Esophagus (tissue), 2 donors: ENCODE measurements around the gene SLC10A6. TPM values are rescaled to one million over a fixed set of nuclear protein-coding genes. Genes with fewer than 3 reads are reported as not detected.
"Not testable (repeated sequence)": the region's sequence is repeated elsewhere in the genome, so short reads cannot be mapped to it uniquely, and the experiment has no call there.

Source experiments
- H3K27ac ChIP-seq, 2 donors: one replicate each; pipeline ENCODE4 v1.5.1; 2013; ENCODE audit warnings: low read depth in 2 of 2, mild to moderate bottlenecking in 2 of 2, inconsistent platforms in 1 of 2, low read length in 1 of 2, moderate library complexity in 1 of 2
- H3K27me3 ChIP-seq, 2 donors: one replicate each; pipeline ENCODE4 v1.6.1; 2013; ENCODE audit warnings: low read length in 2 of 2, control low read depth in 1 of 2, mild to moderate bottlenecking in 1 of 2; ENCODE audit not compliant: insufficient read depth in 2 of 2, control insufficient read depth in 1 of 2
- H3K36me3 ChIP-seq, 2 donors: one replicate each; pipeline ENCODE4 v1.6.1; 2013; ENCODE audit warnings: low read length in 1 of 2; ENCODE audit not compliant: control insufficient read depth in 2 of 2, insufficient read depth in 2 of 2
- H3K4me1 ChIP-seq, 2 donors: one replicate each; pipeline ENCODE4 v1.6.1; 2013; ENCODE audit warnings: low read length in 1 of 2; ENCODE audit not compliant: control insufficient read depth in 2 of 2, insufficient read depth in 2 of 2
- H3K4me3 ChIP-seq, 2 donors: one replicate each; pipeline ENCODE4 v1.5.1; 2013; ENCODE audit warnings: low read length in 2 of 2, mild to moderate bottlenecking in 2 of 2, low read depth in 1 of 2, moderate library complexity in 1 of 2
- H3K9me3 ChIP-seq, 2 donors: one replicate each; pipeline ENCODE4 v1.6.1; 2013; ENCODE audit warnings: mild to moderate bottlenecking in 2 of 2, low read depth in 1 of 2, low read length in 1 of 2, moderate library complexity in 1 of 2; ENCODE audit not compliant: control insufficient read depth in 2 of 2, insufficient read depth in 1 of 2
- WGBS, 2 donors: extraction: QIAGEN DNeasy Blood & Tissue Kit; methylation state at CpG; one replicate each; pipeline ENCODE4 v1.1.7; 2013; 5-methylcytosine and 5-hydroxymethylcytosine counted together
- polyA plus RNA-seq, 2 donors: library from polyadenylated mRNA; stranded (reverse); fragments of 200-250 nt; gene quantifications; one replicate each; pipeline ENCODE4 v1.2.3, GENCODE V29; 2013
- donor health status: healthy with polysubstance abuse.
- donor health status: Bipolar disorder and iron deficiency.

Gene SLC10A6
- polyA plus RNA-seq, 2 donors, result 2.8 to 7.0 TPM

GRCh38 chr4:86879641-86880040, 30.5 kb upstream of the SLC10A6 start:
- Histone ChIP-seq H3K36me3 (no peaks in the 10 kb centered on the region), H3K4me1 (no peaks in the 10 kb centered on the region)
- 67 to 68% methylated on average over 1 of the region's 1 CpG for WGBS, 2 donors

GRCh38 chr4:86878640-86879039, 29.5 kb upstream of the SLC10A6 start:
- Histone ChIP-seq H3K4me3 (no peak overlapping the region), H3K36me3 (no peaks in the 10 kb centered on the region), H3K9me3 (peaks cover 3 to 8% of the 10 kb centered on the region in 2 donors), H3K27ac (no peak overlapping the region), H3K4me1 (no peaks in the 10 kb centered on the region), H3K27me3 (no peaks in the 10 kb centered on the region)
- 92 to 95% methylated on average over 2 of the region's 2 CpGs for WGBS, 2 donors

More at GRCh38 chr4:86879641-86880040, 30.5 kb upstream of the SLC10A6 start:
- no peak overlapping the region for H3K27ac ChIP-seq
- H3K9me3 ChIP-seq, result peaks cover 3 to 8% of the 10 kb centered on the region in 2 donors
- H3K4me3 ChIP-seq, result no peak overlapping the region
- no peaks in the 10 kb centered on the region for H3K27me3 ChIP-seq

GRCh38 chr4:86876894-86877685, 27.9 kb upstream of the SLC10A6 start:
- WGBS, 2 donors, result 83 to 87% methylated on average over 4 of the region's 4 CpGs
- H3K27me3 ChIP-seq, result no peaks in the 10 kb centered on the region
- H3K4me3 ChIP-seq, result no peak overlapping the region
- H3K4me1 ChIP-seq, result no peaks in the 10 kb centered on the region
- H3K9me3 ChIP-seq, result peaks cover 3 to 8% of the 10 kb centered on the region in 2 donors
- no peaks in the 10 kb centered on the region for H3K36me3 ChIP-seq
- H3K27ac ChIP-seq, result no peak overlapping the region

GRCh38 chr4:86875436-86875835, 26.3 kb upstream of the SLC10A6 start:
- not testable (repeated sequence) for H3K27me3 ChIP-seq, H3K27ac ChIP-seq, H3K36me3 ChIP-seq, H3K4me1 ChIP-seq, H3K9me3 ChIP-seq, H3K4me3 ChIP-seq
- WGBS, 2 donors, result 81 to 93% methylated on average over 4 of the region's 4 CpGs

GRCh38 chr4:86872135-86872534, 23.0 kb upstream of the SLC10A6 start:
- Histone ChIP-seq H3K4me1 (no peaks in the 10 kb centered on the region), H3K27me3 (no peaks in the 10 kb centered on the region), H3K27ac (no peak overlapping the region), H3K9me3 (no peaks in the 10 kb centered on the region), H3K4me3 (no peak overlapping the region), H3K36me3 (no peaks in the 10 kb centered on the region)
- WGBS, 2 donors, result 64 to 66% methylated on average over 4 of the region's 4 CpGs

GRCh38 chr4:86870442-86871069, 21.4 kb upstream of the SLC10A6 start:
- Histone ChIP-seq H3K9me3 (no peaks in the 10 kb centered on the region), H3K4me1 (no peaks in the 10 kb centered on the region), H3K27me3 (no peaks in the 10 kb centered on the region), H3K36me3 (no peaks in the 10 kb centered on the region), H3K4me3 (no peak overlapping the region), H3K27ac (no peak overlapping the region)
- 77 to 84% methylated on average over 9 of the region's 9 CpGs for WGBS, 2 donors

GRCh38 chr4:86857341-86858052, 8.3 kb upstream of the SLC10A6 start:
- H3K36me3 ChIP-seq, result no peaks in the 10 kb centered on the region
- H3K4me3 ChIP-seq, result no peak overlapping the region
- H3K9me3 ChIP-seq, result no peaks in the 10 kb centered on the region
- 92% methylated on average over 8 of the region's 8 CpGs for WGBS, 2 donors
- peak overlapping the region in 1 of 2 donors; percentile 22 for H3K27ac ChIP-seq
- H3K4me1 ChIP-seq, result no peaks in the 10 kb centered on the region
- H3K27me3 ChIP-seq, result no peaks in the 10 kb centered on the region

GRCh38 chr4:86856896-86857295, 7.7 kb upstream of the SLC10A6 start:
- H3K4me3 ChIP-seq, result no peak overlapping the region
- H3K27ac ChIP-seq, result no peak overlapping the region
- H3K27me3 ChIP-seq, result no peaks in the 10 kb centered on the region
- H3K4me1 ChIP-seq, result no peaks in the 10 kb centered on the region
- H3K9me3 ChIP-seq, result no peaks in the 10 kb centered on the region
- WGBS, 2 donors, result 21 to 37% methylated on average over 1 of the region's 1 CpG
- H3K36me3 ChIP-seq, result no peaks in the 10 kb centered on the region

- Histone ChIP-seq H3K27me3 (no peaks in the 10 kb centered on the region), H3K4me3 (no peak overlapping the region), H3K9me3 (no peaks in the 10 kb centered on the region), H3K4me1 (no peaks in the 10 kb centered on the region), H3K27ac (peak overlapping the region in 1 of 2 donors; percentile 61), H3K36me3 (no peaks in the 10 kb centered on the region)
- 53 to 65% methylated on average over 2 of the region's 2 CpGs for WGBS, 2 donors
Measured at GRCh38 chr4:86855572-86855971, 6.4 kb upstream of the SLC10A6 start.
